HepG2 (cell line): ENCODE data around the gene CMTM4. TPM values are rescaled to one million over a fixed set of nuclear protein-coding genes. Genes with fewer than 3 reads are reported as not detected.

Source experiments
- ATAC-seq: fragments of 200-7000 bp; cut with Tn5 transposase; 3 replicates; pipeline ENCODE4 v1.9.1; 2020; ENCODE audit warnings: mild to moderate bottlenecking, moderate library complexity
- BruUV-seq: library from RNA; stranded (reverse); fragments of 400-500 nt; replicated peaks from 2 replicates; lab custom pipeline; 2021; lab: Mats Ljungman, UMichigan
- CTCF ChIA-PET: fragments of 300-600 bp; formaldehyde crosslinking; extraction: SDS; loops from one replicate; lab custom pipeline; 2021; ENCODE audit warnings: low total read pairs, inconsistent platforms, low intra/inter-chr PET ratio; lab: Yijun Ruan, JAX
- POLR2A ChIA-PET: fragments of 350-600 bp; sonication (Branson Sonifier 250); formaldehyde crosslinking; loops from one replicate; lab custom pipeline; 2020; ENCODE audit warnings: antibody characterized with exemption, inconsistent platforms; lab: Yijun Ruan, JAX
- DNase-seq: peaks from one replicate; pipeline ENCODE4 v3.0.0-alpha.2; 2015; ENCODE audit warnings: low spot score
- FAIRE-seq: peaks from 3 replicates; lab custom pipeline; 2011; peaks lifted over from hg19 to GRCh38; lab: Jason Lieb, UNC
- H2AFZ ChIP-seq: one replicate; pipeline ENCODE4 v1.6.1; 2011; ENCODE audit warnings: low read length, inconsistent platforms
- H3K27ac ChIP-seq: fragments of 300-600 bp; 3 replicates; pipeline ENCODE4 v1.8.0; 2011; ENCODE audit warnings: mixed run types, mild to moderate bottlenecking, mixed read lengths, low read length, inconsistent platforms; ENCODE audit not compliant: insufficient read depth; ENCODE audit errors: extremely low read length
- H3K27me3 ChIP-seq, 2 experiments: fragments of 200-600 bp in 1 of 2; 2 replicates in 1 of 2; 3 replicates in 1 of 2; pipeline versions ENCODE4 v1.6.0 to v1.8.0; 2011; ENCODE audit warnings: low read length in 2 of 2, mild to moderate bottlenecking in 2 of 2, moderate library complexity in 2 of 2, inconsistent platforms in 1 of 2; ENCODE audit not compliant: insufficient read depth in 2 of 2, control insufficient read depth in 1 of 2
- H3K36me3 ChIP-seq, 2 experiments: fragments of 200-600 bp in 1 of 2; replicated peaks in 1 of 2; 2 replicates in 1 of 2; 3 replicates in 1 of 2; pipeline versions ENCODE4 v1.5.1 to v1.8.0; 2011; ENCODE audit warnings: low read length in 2 of 2, inconsistent platforms in 1 of 2; ENCODE audit not compliant: insufficient read depth in 2 of 2, control insufficient read depth in 1 of 2
- H3K4me1 ChIP-seq: 2 replicates; pipeline ENCODE4 v1.5.1; 2012; ENCODE audit warnings: low read length, inconsistent platforms; ENCODE audit not compliant: insufficient read depth
- H3K4me2 ChIP-seq: 2 replicates; pipeline ENCODE4 v1.6.0; 2011; ENCODE audit warnings: low read depth, low read length, inconsistent platforms
- H3K4me3 ChIP-seq, 3 experiments: fragments of 200-600 bp in 1 of 3; sonication (generic), shearing (Covaris generic) in 1 of 3; replicated peaks in 1 of 3; 2 replicates each; pipeline ENCODE4 v1.5.1; 2011 to 2016; ENCODE audit warnings: low read length in 3 of 3, inconsistent platforms in 2 of 3, low read depth in 2 of 3, mild to moderate bottlenecking in 2 of 3, control low read depth in 1 of 3, mixed read lengths in 1 of 3; ENCODE audit not compliant: insufficient read depth in 1 of 3
- H3K79me2 ChIP-seq: one replicate; pipeline ENCODE4 v1.6.1; 2011; ENCODE audit warnings: low read length, inconsistent platforms; ENCODE audit not compliant: insufficient read depth
- H3K9ac ChIP-seq: 2 replicates; pipeline ENCODE4 v1.6.0; 2011; ENCODE audit warnings: mild to moderate bottlenecking, low read depth, low read length, inconsistent platforms; ENCODE audit not compliant: insufficient read depth
- H3K9me3 ChIP-seq: 2 replicates; pipeline ENCODE4 v1.5.1; 2012; ENCODE audit warnings: mild to moderate bottlenecking, low read length
- H4K20me1 ChIP-seq: 2 replicates; pipeline ENCODE4 v1.6.0; 2011; ENCODE audit warnings: inconsistent platforms, mild to moderate bottlenecking, low read length, moderate library complexity; ENCODE audit not compliant: insufficient read depth
- SP1 ChIP-seq, 2 experiments: fragments of 450-650 bp in 1 of 2; sonication (generic) in 1 of 2; formaldehyde crosslinking in 1 of 2; IDR thresholded peaks; 2 replicates each; pipeline versions ENCODE4 v1.4.0 to v1.6.1; 2016 to 2020; ENCODE audit warnings: missing genetic modification reagents in 1 of 2
- WGBS: methylation state at CpG from one replicate; pipeline ENCODE4 v1.1.6; 2017; ENCODE audit warnings: low lambda C conversion rate; 5-methylcytosine and 5-hydroxymethylcytosine counted together
- in situ Hi-C: cut with HindIII; loops from 2 replicates; pipeline ENCODE4 v1.10.0; 2017; ENCODE audit warnings: low pct_unique_long_range_greater_than_20kb; ENCODE audit not compliant: extremely low pct_ligation_motif_present
- intact Hi-C: fragments of 100-400 bp; cut with micrococcal nuclease; formaldehyde crosslinking; loops from one replicate; pipeline ENCODE4 v1.10.0; 2022; ENCODE audit not compliant: unreplicated experiment
- polyA plus RNA-seq, 8 experiments: library from polyadenylated mRNA; depleted of rRNA in 3 of 8; stranded (reverse) in 7 of 8; unstranded in 1 of 8; fragments of >200 nt; fragmentation: Illumina TruSeq in 4 of 8; extraction: Trizol in 4 of 8; gene quantifications; 2 replicates each; pipeline versions ENCODE4 v1.2.1 to v1.2.3, GENCODE V29; 2011 to 2016; ENCODE audit warnings: low read depth in 4 of 8, missing spikeins in 1 of 8, mixed read lengths in 1 of 8; ENCODE audit not compliant: insufficient read depth in 1 of 8
- total RNA-seq, 5 experiments: library from RNA; depleted of rRNA; stranded (reverse); fragments of >200 nt; fragmentation: Illumina TruSeq; extraction: Trizol; gene quantifications; 2 replicates each; pipeline ENCODE4 v1.2.3, GENCODE V29; 2016; ENCODE audit warnings: low read depth in 1 of 5
- TF ChIP-seq, protein P1 (sequence below): sonication (generic); formaldehyde crosslinking; IDR thresholded peaks from 2 replicates; pipeline ENCODE4 v1.5.1; 2020; ENCODE audit warnings: mild to moderate bottlenecking, missing genetic modification reagents, moderate library complexity

CMTM4 gene
- total and polyA plus RNA-seq, 2 of the 13 experiments (the other 11 are each of a cell fraction or from before 2014, with no cell fraction given) = 32.0 to 36.3 TPM

DNA sequence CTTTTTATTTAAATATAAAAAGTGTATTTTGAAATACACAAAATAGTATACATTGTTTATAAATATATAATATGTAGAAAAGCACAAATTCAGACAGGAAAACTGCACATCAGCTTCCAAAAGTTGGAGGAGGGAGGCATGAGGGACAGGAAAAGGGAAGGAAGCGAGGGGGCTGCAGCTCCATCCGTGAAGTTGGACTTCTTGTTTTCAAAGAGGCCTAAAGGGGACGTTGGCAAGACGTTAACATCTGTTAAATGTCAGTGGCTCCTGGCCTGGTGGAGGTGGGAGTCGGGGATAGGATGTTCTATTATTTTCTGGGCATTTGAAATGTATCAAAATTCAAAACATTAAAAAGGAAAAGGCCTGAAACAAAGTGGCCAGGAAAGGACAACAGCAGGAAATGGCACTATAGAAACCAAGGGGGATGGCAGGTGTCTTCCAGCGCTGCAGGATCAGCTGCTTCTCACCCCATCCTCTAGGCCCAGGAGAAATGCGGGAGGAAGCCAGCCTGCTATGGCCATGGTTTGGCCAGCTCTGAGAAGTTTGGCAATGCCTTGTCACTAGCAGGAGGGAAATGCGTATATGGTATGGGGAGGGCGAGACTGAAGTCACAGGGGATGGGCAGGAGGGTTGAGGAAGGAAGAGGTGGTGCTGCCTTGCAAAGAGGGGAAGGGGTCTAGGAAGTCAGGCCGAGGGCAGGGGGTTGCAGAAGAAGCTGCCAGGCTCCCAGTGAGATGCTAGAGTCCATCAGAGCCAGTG, 110.9 kb downstream of the CMTM4 start:
- no peak for FAIRE-seq
- ChIA-PET CTCF (no interaction called here), POLR2A (no interaction called here)
- Histone ChIP-seq H3K27ac (no peak overlapping the region), H3K79me2 (no peaks in the 10 kb centered on the region), H3K36me3 (no peaks in the 10 kb centered on the region), H4K20me1 (no peaks in the 10 kb centered on the region), H2AFZ (no peak overlapping the region), H3K27me3 (peaks cover 3 to 24% of the 10 kb centered on the region in 2 experiments; a peak in 3 of 5 replicates), H3K9me3 (no peaks in the 10 kb centered on the region), H3K9ac (no peak overlapping the region), H3K4me3 (no peak overlapping the region), H3K4me2 (no peak overlapping the region), H3K4me1 (peaks cover 14% of the 10 kb centered on the region; the same call in 1 of the 2 replicates)
- intact Hi-C loops (loop anchor here (5.0 kb wide), 1 partner anchor 178 kb away; no protein-coding TSS in a partner anchor), in situ Hi-C loops (loop anchor here (5.0 kb wide), 1 partner anchor 178 kb away; no protein-coding TSS in a partner anchor)
- no TSS peak for BruUV-seq
- TF ChIP-seq, protein P1, sequence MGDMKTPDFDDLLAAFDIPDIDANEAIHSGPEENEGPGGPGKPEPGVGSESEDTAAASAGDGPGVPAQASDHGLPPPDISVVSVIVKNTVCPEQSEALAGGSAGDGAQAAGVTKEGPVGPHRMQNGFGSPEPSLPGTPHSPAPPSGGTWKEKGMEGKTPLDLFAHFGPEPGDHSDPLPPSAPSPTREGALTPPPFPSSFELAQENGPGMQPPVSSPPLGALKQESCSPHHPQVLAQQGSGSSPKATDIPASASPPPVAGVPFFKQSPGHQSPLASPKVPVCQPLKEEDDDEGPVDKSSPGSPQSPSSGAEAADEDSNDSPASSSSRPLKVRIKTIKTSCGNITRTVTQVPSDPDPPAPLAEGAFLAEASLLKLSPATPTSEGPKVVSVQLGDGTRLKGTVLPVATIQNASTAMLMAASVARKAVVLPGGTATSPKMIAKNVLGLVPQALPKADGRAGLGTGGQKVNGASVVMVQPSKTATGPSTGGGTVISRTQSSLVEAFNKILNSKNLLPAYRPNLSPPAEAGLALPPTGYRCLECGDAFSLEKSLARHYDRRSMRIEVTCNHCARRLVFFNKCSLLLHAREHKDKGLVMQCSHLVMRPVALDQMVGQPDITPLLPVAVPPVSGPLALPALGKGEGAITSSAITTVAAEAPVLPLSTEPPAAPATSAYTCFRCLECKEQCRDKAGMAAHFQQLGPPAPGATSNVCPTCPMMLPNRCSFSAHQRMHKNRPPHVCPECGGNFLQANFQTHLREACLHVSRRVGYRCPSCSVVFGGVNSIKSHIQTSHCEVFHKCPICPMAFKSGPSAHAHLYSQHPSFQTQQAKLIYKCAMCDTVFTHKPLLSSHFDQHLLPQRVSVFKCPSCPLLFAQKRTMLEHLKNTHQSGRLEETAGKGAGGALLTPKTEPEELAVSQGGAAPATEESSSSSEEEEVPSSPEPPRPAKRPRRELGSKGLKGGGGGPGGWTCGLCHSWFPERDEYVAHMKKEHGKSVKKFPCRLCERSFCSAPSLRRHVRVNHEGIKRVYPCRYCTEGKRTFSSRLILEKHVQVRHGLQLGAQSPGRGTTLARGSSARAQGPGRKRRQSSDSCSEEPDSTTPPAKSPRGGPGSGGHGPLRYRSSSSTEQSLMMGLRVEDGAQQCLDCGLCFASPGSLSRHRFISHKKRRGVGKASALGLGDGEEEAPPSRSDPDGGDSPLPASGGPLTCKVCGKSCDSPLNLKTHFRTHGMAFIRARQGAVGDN (CRISPR knock-in tag) = 0 out of 2 replicates have a peak, but pooled peaks have one; percentile 10
- no peak for TF ChIP-seq SP1 (IDR thresholded peaks at IDR 0.05)
- no peak for TF ChIP-seq SP1 (CRISPR knock-in tag; IDR thresholded peaks at IDR 0.05)
- no peak for ATAC-seq
- 40% methylated on average over 10 of the region's 10 CpGs for WGBS
- no peak for DNase-seq
